Chondrocyte (in vitro differentiated cells): ENCODE measurements around the gene RPUSD3. TPM values are rescaled to one million over a fixed set of nuclear protein-coding genes. Genes with fewer than 3 reads are reported as not detected.
A peak's percentile ranks its signal among the peaks of the same experiment; 100 is the strongest.
"Not testable (repeated sequence)": the region's sequence is repeated elsewhere in the genome, so short reads cannot be mapped to it uniquely, and the experiment has no call there.

Experiments
- DNase-seq: peaks from one replicate; pipeline ENCODE4 v3.0.0; 2021; ENCODE audit warnings: mixed read lengths, low spot score
- H3K27ac Mint-ChIP-seq: one replicate; pipeline ENCODE4 v1.8.0; 2021; ENCODE audit warnings: mild to moderate bottlenecking, moderate library complexity, mixed read lengths; ENCODE audit not compliant: unreplicated experiment
- H3K27me3 Mint-ChIP-seq: 2 replicates; pipeline ENCODE4 v1.8.0; 2021; ENCODE audit warnings: low read depth, mixed read lengths
- H3K36me3 Mint-ChIP-seq: 2 replicates; pipeline ENCODE4 v1.8.0; 2021; ENCODE audit warnings: low read depth, mixed read lengths
- H3K4me1 Mint-ChIP-seq: 2 replicates; pipeline ENCODE4 v1.8.0; 2021; ENCODE audit warnings: low read depth, mild to moderate bottlenecking, mixed read lengths
- H3K4me3 Mint-ChIP-seq: one replicate; pipeline ENCODE4 v1.8.0; 2021; ENCODE audit warnings: mild to moderate bottlenecking, moderate library complexity, mixed read lengths; ENCODE audit not compliant: unreplicated experiment
- H3K9me3 Mint-ChIP-seq: 2 replicates; pipeline ENCODE4 v1.8.0; 2021; ENCODE audit warnings: low read depth, mixed read lengths
- CTCF ChIP-seq: fragments of 200-600 bp; sonication (generic); IDR thresholded peaks from 2 replicates; pipeline ENCODE4 v1.5.0; 2021; ENCODE audit warnings: antibody characterized with exemption, mild to moderate bottlenecking, moderate library complexity
- total RNA-seq: library from RNA; stranded (reverse); gene quantifications from 3 replicates; pipeline ENCODE4 v1.2.1, GENCODE V29; 2021

The RPUSD3 gene
- total RNA-seq, 1 donor from 2014 or later, result 27.7 TPM

DNA sequence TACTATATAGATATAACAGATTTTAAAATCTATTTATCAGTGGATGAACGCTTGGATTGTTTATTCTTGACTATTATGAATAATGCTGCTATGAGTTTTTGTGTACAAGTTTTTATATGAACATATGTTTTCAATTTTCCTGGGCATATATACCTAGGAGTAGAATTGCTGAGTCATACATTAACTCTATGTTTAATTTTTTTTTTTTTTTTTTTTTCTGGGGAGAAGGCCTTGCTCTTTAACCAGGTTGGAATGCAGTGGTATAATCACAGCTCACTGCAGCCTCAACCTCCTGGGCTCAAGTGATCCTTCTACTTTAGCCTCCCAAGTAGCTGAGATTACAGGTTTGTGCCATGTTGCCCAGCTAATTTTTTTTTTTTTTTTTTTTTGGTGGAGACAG lies 27.2 kb upstream of the RPUSD3 start:
- H3K36me3 Mint-ChIP-seq, result no peaks in the 10 kb centered on the region
- no peaks in the 10 kb centered on the region for H3K27me3 Mint-ChIP-seq
- H3K4me3 Mint-ChIP-seq, result no peak overlapping the region
- H3K4me1 Mint-ChIP-seq, result no peaks in the 10 kb centered on the region
- H3K27ac Mint-ChIP-seq, result no peak overlapping the region
- no peak for DNase-seq
- H3K9me3 Mint-ChIP-seq, result no peaks in the 10 kb centered on the region
- TF ChIP-seq CTCF, result no peak

DNA sequence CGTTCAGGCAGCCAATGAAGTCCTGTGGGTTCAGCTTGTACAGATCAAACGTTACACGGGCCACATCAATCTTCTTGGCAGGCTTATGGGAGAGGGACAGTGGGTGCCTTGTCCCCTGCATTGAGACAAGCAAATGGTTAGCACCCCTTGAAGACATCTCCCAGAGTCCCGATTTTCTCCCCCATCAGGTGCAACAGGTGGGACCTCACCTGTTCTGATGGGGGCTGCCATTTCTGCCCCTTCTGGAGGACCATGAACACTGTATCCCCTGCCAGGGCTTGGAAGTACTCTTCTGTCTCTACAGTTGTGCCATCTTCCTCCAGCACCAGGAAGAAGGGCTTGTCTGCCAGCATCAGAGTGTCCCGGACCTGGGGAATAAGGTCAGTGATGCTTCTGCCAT lies 26.1 kb upstream of the RPUSD3 start:
- no peak for TF ChIP-seq CTCF
- no peaks in the 10 kb centered on the region for H3K9me3 Mint-ChIP-seq
- H3K27me3 Mint-ChIP-seq, result no peaks in the 10 kb centered on the region
- no peak overlapping the region for H3K4me3 Mint-ChIP-seq
- no peak overlapping the region for H3K27ac Mint-ChIP-seq
- H3K36me3 Mint-ChIP-seq, result no peaks in the 10 kb centered on the region
- no peak for DNase-seq
- peaks cover under 1% of the 10 kb centered on the region for H3K4me1 Mint-ChIP-seq

GRCh38 chr3:9867106-9867505 lies 23.3 kb upstream of the RPUSD3 start:
- TF ChIP-seq CTCF, result no peak
- no peaks in the 10 kb centered on the region for H3K9me3 Mint-ChIP-seq
- H3K27ac Mint-ChIP-seq, result no peak overlapping the region
- H3K4me3 Mint-ChIP-seq, result no peak overlapping the region
- DNase-seq, result no peak
- peaks cover 18% of the 10 kb centered on the region for H3K4me1 Mint-ChIP-seq
- no peaks in the 10 kb centered on the region for H3K27me3 Mint-ChIP-seq
- no peaks in the 10 kb centered on the region for H3K36me3 Mint-ChIP-seq

GRCh38 chr3:9866639-9867038 lies 22.8 kb upstream of the RPUSD3 start:
- Mint-ChIP-seq H3K36me3 (no peaks in the 10 kb centered on the region), H3K4me1 (peaks cover 18% of the 10 kb centered on the region), H3K9me3 (no peaks in the 10 kb centered on the region), H3K27me3 (no peaks in the 10 kb centered on the region), H3K4me3 (no peak overlapping the region), H3K27ac (no peak overlapping the region)
- no peak for TF ChIP-seq CTCF
- DNase-seq, result no peak

DNA sequence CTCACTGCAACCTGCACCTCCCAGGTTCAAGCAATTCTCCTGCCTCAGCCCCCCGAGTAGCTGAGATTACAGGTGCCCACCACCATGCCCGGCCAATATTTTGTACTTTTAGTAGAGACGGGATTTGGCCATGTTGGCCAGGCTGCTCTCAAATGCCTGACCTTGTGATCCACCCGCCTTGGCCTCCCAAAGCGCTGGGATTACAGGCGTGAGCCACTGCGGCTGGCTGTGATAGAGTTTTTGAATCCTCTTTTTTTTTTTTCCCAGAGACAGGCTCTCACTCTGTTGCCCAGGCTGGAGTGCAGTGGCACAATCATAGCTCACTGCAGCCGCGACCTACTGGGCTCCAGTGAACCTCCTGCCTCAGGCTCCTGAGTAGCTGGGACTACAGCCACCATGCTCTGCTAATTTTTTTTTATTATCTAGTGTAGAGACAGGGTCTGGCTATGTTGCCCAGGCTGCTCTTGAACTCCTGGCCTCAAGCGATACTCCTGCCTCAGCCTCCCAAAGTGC lies 21.4 kb upstream of the RPUSD3 start:
- DNase-seq, H3K27me3 Mint-ChIP-seq, H3K4me3 Mint-ChIP-seq, H3K9me3 Mint-ChIP-seq, H3K36me3 Mint-ChIP-seq: not testable (repeated sequence)
- Mint-ChIP-seq H3K4me1 (peaks cover 18% of the 10 kb centered on the region), H3K27ac (peak overlapping the region; percentile 91)

DNA sequence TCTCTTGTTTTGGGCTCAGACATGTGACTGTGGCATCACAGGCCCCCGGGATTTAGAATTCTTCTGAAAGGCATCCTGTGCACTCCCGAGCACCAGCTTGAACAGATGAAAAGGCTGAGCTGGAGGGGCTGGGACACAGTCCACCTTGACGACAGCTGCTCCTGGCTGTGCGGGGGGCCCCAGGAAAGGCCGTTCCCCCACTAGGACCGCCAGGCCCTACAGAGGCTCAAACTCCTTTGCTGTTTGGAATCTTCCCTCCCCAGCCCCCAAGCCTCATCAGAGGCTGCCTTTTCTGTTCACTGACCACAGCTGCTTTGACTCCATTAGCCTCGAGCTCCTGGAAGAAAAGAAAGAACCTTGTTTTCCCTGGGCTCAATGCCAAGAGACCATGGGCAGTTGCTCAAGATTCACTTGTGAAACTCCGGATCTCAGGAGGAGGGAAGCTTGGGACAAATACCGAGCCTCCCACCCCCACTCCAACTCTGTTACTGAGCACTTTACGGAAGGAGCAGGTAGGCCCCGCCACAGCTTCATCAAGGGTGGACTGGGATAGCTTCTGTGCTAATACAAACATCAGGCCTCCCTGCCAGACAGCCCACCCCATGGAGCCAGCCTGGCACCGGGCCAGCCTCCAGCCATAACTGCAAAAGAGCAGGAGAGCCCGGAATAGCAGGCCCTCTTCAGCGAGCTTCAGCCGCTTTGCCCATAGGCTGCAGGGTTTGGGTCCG lies 20.6 kb upstream of the RPUSD3 start:
- no peak for TF ChIP-seq CTCF
- Mint-ChIP-seq H3K27me3 (no peaks in the 10 kb centered on the region), H3K27ac (peak overlapping the region; percentile 91), H3K4me3 (peak overlapping the region; percentile 40), H3K36me3 (no peaks in the 10 kb centered on the region), H3K9me3 (no peaks in the 10 kb centered on the region), H3K4me1 (peaks cover 18% of the 10 kb centered on the region)
- DNase-seq, result no peak
